Activated CD4-positive, alpha-beta T cell treated with anti-CD3 and anti-CD28 coated beads, Interleukin-2, amount 50 U/mL, for 24 hours (primary cell): Measurements from ENCODE around the gene DDR1.

Experiments
- DNase-seq, 2 donors: peaks; one replicate each; pipeline ENCODE4 v3.0.0-alpha.2; 2020; ENCODE audit warnings: low read depth in 1 of 2, low spot score in 1 of 2

DDR1 gene

GRCh38 chr6:30942338-30943060 is 58.2 kb downstream of the DDR1 start:
- no peak for DNase-seq

- no peak for DNase-seq
Observed at GRCh38 chr6:30944051-30944450, 59.7 kb downstream of the DDR1 start.

DNA sequence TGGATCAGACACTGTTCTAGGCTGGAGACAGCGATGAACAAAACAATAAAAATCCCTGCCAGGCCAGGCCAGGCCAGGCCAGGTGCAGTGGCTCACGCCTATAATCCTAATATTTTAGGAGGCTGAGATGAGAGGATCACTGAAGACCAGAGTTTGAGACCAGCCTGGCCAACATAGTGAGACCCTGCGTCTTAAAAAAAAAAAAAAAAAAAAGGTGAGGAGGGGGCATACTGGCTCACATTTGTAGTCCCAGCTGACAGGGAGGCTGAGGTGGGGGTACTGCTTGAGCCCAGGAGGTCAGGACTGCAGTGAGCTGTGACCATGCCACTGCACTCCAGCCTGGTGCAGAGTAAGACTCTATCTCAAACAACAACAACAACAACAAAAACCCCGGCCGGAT is 61.0 kb downstream of the DDR1 start:
- DNase-seq: no peak

- DNase-seq: no peak
Observed at GRCh38 chr6:30947231-30947630, 62.9 kb downstream of the DDR1 start.

GRCh38 chr6:30948811-30949210 is 64.5 kb downstream of the DDR1 start:
- DNase-seq: no peak
